NCI-H2171 (cell line): Measurements from ENCODE around the gene FAM81A.
"Not testable (repeated sequence)": the region's sequence is repeated elsewhere in the genome, so short reads cannot be mapped to it uniquely, and the experiment has no call there.

Experiments
- DNase-seq: peaks from one replicate; lab custom pipeline; 2025; lab: John Stamatoyannopoulos, UW

The FAM81A gene

GRCh38 chr15:59489485-59489884 lies 51.5 kb downstream of the FAM81A start:
- DNase-seq: not testable (repeated sequence)

- no peak for DNase-seq
Observed at GRCh38 chr15:59491062-59491461, 53.1 kb downstream of the FAM81A start.

- DNase-seq: peak; percentile 47
Observed at GRCh38 chr15:59492389-59493377, 54.7 kb downstream of the FAM81A start.

DNA sequence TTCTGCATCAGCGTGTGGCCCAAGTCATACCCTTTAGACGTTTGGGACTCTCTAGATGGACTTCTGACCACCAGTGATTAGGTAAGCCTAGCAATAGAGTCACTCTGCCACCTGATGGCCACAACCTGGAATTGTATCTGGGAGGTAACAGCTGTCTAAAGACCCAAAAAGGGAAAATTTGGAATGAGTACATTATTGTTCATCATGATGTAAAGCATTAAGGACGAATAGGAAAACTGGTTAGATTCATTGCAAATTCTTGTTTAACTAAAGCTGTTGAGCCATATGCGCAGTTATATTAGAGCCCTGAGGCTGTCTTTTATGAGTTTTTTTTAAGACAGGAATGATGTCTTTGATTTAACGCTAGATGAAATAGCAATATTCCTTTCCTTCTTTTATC lies 63.6 kb downstream of the FAM81A start:
- no peak for DNase-seq

GRCh38 chr15:59515190-59515589 lies 77.2 kb downstream of the FAM81A start:
- DNase-seq: no peak

- no peak for DNase-seq
Observed at GRCh38 chr15:59516655-59517461, 78.9 kb downstream of the FAM81A start.

GRCh38 chr15:59519329-59519728 lies 81.3 kb downstream of the FAM81A start:
- DNase-seq: no peak

- no peak for DNase-seq
Observed at GRCh38 chr15:59521443-59521842, 83.5 kb downstream of the FAM81A start.

- peak; percentile 26 for DNase-seq
Observed at GRCh38 chr15:59522988-59523461, 85.0 kb downstream of the FAM81A start.

DNA sequence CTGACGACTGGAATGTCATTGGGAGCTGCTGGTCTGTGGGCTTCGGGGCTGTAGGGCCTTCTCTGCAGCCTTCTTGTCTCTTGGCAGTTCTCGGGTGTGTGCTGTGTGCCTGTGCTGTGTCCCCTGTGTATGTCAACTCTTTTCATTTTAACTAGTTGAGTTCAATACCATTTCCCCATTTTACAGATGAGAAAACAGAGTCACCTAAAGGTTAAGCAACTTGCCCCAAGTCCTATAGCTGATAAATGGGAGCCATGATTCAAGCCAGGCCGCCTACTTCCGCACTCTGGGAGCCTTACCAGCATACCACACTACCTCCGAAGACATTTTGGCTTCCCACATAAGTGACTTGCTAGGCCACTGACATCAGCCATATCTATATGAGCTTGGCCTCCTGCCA lies 85.7 kb downstream of the FAM81A start:
- DNase-seq: no peak

DNA sequence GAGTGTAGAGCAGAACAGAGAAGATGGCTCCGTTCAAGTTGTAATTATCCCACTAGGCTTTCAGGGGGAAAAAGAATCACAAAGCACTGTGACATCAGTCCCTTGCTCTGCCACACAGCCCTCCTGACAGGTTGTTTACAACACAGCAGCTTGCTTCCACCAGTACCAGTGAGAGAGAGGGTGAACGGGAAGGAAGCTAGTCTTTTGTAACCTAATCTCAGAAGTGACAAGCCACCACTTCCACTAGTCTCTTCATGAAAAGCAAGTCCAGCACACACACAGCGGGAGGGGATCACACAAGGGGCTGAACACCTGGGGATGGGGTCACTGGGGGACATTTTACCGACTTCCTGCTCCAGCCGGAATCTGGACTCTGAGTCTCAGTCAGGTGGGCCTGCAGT lies 86.3 kb downstream of the FAM81A start:
- DNase-seq: no peak

GRCh38 chr15:59526466-59526865 lies 88.5 kb downstream of the FAM81A start:
- DNase-seq: not testable (repeated sequence)

DNA sequence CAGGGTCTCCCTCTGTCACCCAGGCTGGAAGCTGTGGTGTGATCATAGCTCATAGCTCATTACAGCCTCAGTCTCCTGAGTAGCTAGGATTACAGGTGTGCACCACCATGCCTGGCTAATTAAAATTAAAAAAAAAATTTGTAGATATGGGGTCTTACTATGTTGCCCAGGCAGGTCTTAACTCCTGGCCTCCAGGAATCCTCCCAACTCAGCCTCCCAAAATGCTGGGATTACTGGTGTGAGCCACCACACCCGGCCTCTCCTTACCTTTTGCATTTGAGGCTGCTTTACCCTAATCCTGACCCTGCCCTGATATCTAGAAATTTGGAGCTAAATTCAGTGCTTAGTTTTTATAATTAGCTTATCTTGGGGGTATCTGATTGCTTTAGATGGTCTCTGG lies 90.4 kb downstream of the FAM81A start:
- no peak for DNase-seq

- DNase-seq: peak; percentile 70
Observed at GRCh38 chr15:59528961-59529402, 91.0 kb downstream of the FAM81A start.

- no peak for DNase-seq
Observed at GRCh38 chr15:59531066-59531675, 93.2 kb downstream of the FAM81A start.

DNA sequence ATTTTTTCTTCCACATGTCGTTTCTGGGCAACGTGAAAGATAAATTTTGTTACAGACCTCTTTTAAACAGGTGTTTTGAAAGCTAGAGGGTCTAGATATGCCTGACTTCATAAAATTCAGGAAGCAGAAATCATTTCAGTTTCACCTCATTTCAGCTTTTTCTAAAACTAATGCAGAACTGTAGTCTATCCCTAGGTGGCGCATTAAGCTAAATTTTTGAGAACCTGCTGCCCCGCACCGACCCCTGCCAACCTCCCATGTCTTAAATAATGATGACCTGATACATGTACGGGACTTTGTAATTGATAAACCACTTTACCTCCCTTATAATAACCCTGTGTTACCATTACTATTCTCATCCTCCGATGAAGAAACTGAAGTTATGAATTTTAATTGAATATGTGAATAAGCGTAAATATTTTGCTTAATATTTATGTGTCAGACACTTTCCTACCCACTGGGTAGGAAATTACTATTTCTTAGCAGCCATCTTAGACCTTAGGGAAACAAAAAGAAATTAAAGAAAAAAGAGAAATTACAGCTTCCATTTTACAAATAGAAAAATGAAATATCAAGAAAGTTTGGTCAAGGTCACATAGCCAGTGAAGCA lies 94.9 kb downstream of the FAM81A start:
- DNase-seq: peak; percentile 26

GRCh38 chr15:59536553-59536952 lies 98.6 kb downstream of the FAM81A start:
- DNase-seq: no peak

- DNase-seq: no peak
Observed at GRCh38 chr15:59537403-59537802, 99.4 kb downstream of the FAM81A start.

GRCh38 chr15:59538494-59538893 lies 100.5 kb downstream of the FAM81A start:
- no peak for DNase-seq

DNA sequence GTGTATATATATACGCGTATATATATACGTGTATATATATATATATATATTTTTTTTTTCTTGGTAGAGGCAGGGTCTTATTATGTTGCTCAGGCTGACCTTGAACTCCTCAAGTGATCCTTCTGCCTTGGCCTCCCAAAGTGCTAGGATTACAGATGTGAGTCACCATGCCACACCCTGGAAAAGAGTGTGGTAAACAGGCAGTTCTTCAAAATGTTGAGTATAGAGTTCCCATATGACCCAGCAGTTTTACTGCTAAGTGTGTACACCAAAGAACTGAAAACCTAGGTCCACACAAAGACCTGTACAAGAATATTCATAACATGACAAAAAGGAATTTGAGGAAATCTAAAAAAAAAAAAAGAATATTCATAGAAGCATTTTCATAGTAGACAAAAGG lies 101.8 kb downstream of the FAM81A start:
- DNase-seq: no peak

- no peak for DNase-seq
Observed at GRCh38 chr15:59540654-59541053, 102.7 kb downstream of the FAM81A start.

DNA sequence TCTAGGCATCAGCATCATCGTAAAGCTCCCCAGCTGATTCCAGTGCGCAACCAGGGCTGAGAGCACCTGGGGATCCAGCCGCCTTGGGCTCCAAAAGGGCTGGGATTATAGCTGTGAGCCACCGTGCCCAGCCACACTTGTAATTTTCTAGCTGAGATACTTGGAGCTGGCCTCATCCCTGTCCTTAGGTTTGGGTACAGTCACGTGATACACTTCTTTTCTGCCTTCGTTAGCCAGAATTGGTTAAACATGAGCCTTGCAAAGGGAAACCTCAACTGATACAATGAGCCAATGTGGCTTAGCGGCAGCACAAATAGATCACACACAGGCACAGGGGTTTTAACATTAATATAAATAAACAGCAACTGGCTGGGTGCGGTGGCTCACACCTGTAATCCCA lies 103.8 kb downstream of the FAM81A start:
- no peak for DNase-seq
